Suprapubic skin (tissue), 3 donors: ENCODE results near the gene ACADL.

ENCODE experiments used
- POLR2A ChIP-seq, 2 donors: fragments of 450-650 bp; IDR thresholded peaks; one replicate each; pipeline ENCODE4 v1.6.1; 2017; ENCODE audit warnings: antibody characterized with exemption in 2 of 2, mild to moderate bottlenecking in 2 of 2, moderate library complexity in 2 of 2
- TF ChIP-seq, protein P1 (sequence below), 2 donors: fragments of 200-600 bp in 1 of 2; fragments of 450-650 bp in 1 of 2; sonication (generic) in 1 of 2; IDR thresholded peaks; one replicate each; pipeline ENCODE4 v1.5.1; 2016 to 2019; ENCODE audit warnings: antibody characterized with exemption in 2 of 2, mild to moderate bottlenecking in 1 of 2, moderate library complexity in 1 of 2

DNA sequence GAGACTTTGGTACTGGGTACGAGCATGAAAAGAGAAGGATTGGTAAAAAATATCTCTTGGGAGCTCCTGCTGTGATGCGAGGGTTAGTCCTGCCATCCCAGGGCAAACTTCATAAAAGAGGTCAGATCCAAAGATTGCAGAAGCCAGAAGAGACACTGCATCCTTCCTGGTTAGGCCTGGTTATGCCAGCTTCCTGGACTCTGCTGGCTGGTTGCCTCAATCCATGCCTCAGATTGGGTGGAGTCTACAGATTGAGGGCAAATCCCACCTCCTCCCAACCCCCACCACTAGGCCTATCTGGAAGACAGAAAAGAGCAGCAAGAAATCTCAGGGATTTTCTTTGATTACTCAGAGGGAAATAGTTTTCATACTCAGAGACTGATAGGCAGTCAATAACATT lies 5.3 kb upstream of the ACADL start:
- TF ChIP-seq, protein P1, sequence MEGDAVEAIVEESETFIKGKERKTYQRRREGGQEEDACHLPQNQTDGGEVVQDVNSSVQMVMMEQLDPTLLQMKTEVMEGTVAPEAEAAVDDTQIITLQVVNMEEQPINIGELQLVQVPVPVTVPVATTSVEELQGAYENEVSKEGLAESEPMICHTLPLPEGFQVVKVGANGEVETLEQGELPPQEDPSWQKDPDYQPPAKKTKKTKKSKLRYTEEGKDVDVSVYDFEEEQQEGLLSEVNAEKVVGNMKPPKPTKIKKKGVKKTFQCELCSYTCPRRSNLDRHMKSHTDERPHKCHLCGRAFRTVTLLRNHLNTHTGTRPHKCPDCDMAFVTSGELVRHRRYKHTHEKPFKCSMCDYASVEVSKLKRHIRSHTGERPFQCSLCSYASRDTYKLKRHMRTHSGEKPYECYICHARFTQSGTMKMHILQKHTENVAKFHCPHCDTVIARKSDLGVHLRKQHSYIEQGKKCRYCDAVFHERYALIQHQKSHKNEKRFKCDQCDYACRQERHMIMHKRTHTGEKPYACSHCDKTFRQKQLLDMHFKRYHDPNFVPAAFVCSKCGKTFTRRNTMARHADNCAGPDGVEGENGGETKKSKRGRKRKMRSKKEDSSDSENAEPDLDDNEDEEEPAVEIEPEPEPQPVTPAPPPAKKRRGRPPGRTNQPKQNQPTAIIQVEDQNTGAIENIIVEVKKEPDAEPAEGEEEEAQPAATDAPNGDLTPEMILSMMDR (IDR thresholded peaks at IDR 0.05) = no peak
- TF ChIP-seq POLR2A (IDR thresholded peaks at IDR 0.05) = no peak
